GM12892 (cell line): ENCODE data around the gene DPF3.

Source experiments
- POLR2A ChIP-seq: IDR thresholded peaks from 2 replicates; pipeline ENCODE4 v1.6.1; 2011; ENCODE audit warnings: low read depth, low read length, control low read depth
- TAF1 ChIP-seq: IDR thresholded peaks from 2 replicates; pipeline ENCODE4 v1.6.1; 2011; ENCODE audit warnings: low read depth, mild to moderate bottlenecking, control low read depth, low read length, borderline replicate concordance

DNA sequence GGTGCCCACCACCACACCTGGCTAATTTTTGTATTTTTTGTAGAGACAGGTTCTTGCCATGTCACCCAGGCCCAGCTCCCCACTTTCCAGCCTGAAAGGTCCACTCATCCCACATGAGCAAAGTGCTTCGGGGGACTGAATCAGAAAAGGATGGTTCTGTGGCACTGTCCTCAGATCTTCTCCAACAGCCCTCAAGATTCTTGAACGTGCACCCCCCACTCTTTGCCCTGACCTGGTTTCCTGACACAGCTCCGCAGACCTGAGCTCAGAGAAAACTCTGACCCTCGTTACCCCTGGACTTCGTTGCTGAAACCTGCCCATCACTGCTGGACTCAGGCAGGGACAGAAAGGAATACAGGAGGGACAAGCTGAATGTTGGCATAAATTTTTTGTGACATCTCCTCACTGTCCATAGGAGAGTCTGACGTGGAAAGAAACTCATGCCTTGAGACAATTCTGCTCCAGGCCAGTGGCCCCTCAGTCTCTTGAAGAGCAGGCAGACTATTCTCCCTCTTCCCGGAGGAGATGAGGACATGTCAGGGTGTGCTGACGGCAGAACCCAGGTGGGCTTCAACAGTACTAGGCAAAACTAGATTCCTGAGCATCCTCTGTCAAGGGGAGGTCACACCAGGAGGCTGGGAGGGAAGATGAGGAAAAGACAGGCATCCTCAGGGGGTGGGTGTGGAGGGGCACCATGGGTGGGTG is 149.3 kb downstream of the DPF3 start:
- TF ChIP-seq POLR2A (no peak), TAF1 (no peak)
